HPDE6-E6E7 (cell line): ENCODE results near the gene TENM4.

Experiments
- DNase-seq: peaks from one replicate; pipeline ENCODE4 v3.0.0; 2011; ENCODE audit warnings: missing footprints; ENCODE audit errors: extremely low spot score

TENM4 gene

DNA sequence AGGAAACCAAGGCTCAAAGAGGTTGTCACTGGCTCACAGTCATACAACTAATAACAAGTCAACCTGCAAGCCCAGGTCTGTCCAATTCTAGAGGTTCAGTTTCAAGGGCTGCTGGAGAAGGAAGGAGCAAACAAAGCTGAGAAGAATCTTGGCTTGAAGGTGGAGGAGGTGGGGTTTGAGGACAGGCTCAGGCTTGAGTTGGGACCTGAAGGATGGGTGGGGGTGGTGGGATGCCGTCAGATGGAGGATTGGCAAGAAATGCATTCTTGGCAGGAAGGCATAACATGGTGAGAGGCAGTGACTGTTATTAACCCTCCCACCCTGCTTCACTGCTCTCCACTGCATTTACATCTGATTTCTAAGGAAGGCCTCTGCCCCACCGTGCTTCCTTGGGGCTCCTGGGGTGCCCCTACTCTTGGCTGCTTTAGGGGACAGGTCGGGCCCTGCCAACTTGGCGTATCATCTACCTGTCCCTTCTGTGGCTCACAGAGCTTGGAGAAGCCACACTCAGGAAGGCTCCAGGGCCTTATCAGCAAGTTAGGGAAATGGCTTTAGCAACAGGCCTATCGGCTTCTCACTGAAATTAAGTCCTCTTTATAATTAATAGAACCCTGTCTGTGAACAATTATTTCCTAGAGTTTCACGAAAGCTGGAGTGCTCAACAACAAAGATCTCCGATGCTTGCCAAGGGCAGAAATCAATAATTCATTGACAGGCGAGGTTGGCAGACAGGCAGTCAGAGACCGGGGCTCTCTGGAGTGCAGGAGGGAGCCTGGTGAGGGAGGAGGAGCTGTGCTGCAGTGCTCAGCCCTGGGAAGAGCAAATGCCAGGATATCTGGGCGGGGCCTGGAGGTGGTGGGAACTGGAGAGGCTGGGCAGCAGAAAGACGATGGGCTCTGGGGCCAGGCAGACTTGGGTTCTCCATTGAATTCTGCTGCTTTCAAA lies 781.2 kb downstream of the TENM4 start:
- no peak for DNase-seq

- DNase-seq: no peak
These were observed 782.6 kb downstream of the TENM4 start for GRCh38 chr11:78657968-78658839.

DNA sequence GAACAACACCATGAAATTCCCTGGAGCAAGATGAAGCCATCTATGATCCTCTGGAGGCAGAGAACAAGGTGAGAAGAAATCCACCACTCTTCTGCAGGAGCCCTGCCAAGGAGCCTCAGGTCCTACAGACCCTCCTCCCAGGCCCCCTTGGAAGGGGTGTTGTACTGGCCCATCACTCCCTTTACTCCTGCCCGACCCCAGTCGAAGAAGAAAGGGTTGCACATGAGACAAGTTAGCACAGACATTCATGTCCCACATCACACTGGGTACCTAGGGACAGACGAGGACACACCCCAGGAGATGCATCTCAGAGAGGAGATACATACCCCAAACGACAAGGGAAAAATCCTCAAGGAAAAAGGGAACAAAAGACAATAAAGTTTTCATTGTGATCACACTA lies 783.4 kb downstream of the TENM4 start:
- DNase-seq: no peak

DNA sequence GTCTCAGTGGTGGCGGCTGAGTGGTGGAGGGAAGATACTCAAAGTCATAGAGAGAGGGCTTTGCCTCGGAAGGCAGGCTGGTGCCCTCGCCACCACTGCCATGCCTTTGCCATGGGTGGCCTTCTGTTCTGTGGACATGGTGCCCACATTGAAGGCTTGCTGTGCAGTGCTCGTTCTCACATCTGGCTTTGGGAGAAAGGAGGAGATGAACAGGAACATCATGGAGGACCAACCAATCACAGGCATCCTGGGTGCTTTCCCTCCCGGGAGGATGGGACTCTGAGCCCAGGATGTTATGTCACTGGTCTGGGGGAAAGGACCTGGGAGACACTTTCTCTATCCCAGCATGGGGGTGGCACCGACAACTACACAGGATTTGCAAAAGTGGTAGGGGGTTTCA lies 783.8 kb downstream of the TENM4 start:
- DNase-seq: no peak

GRCh38 chr11:78656327-78656726 lies 784.5 kb downstream of the TENM4 start:
- no peak for DNase-seq

GRCh38 chr11:78655561-78655960 lies 785.3 kb downstream of the TENM4 start:
- no peak for DNase-seq

DNA sequence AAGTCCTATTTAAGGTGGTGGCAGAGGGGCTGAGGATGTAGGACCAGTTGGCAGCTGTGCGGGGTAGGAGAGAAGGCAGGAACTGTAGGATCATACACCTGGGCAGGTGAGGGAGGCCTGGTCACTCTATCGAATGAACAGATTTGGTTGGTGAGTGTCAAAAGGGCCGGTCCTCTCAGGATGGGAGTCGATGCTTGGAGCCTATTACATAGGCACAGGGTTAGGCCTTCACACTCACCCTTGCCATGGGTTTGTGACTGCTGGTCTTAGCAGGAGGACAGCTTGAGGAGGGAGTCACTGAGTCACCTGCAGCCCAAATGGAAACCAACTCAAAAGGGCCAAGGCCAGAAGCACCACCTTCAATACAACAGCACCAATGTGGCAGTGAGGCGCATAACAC lies 786.0 kb downstream of the TENM4 start:
- DNase-seq: no peak

GRCh38 chr11:78654071-78654470 lies 786.8 kb downstream of the TENM4 start:
- no peak for DNase-seq

- no peak for DNase-seq
These were observed 787.4 kb downstream of the TENM4 start for GRCh38 chr11:78653294-78653909.

- no peak for DNase-seq
These were observed 788.0 kb downstream of the TENM4 start for GRCh38 chr11:78652843-78653239.

GRCh38 chr11:78651923-78652842 lies 788.6 kb downstream of the TENM4 start:
- DNase-seq: no peak

GRCh38 chr11:78651136-78651775 lies 789.6 kb downstream of the TENM4 start:
- DNase-seq: no peak

- no peak for DNase-seq
These were observed 791.2 kb downstream of the TENM4 start for GRCh38 chr11:78649361-78650215.

DNA sequence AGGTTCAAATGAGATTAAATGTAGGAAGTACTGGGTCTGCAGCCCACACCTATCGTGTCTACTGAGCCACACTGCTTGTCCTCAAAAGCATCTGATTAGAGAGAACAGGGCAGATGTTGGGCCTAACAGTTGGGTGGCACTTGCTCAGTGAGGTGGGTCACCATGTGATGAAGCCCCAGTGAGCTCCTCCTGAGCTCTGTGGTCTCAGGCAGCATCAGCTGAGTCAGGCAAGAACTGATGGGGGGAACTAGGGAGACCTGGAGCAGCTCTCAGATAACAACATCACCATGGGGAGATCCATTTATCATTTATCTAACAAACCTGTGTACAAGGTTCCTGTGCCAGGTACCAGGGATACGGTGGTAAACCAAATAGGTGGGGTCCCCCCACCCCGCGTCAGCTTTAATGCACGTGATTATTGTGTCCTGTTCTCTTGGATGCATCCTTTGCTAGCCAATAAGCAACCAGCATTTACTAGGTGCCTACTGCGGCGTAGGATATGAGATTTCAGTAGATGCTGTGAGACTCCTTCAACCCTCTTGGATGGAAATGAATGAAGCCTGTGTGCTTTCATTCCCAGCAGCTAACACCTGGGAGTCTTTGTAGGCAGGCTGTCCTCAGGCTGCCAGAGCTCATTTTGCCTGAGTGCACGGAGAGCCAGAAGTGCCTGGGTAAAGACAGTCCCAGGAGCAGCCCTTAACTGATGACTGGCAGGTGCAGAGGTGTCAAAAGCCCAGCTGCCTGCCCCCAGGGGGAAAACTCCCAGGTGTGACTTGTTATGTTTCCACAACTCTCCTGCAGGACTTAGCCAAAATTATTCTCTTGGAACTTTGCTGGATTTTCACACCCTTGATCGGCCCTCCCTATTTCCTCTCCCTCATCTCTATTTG lies 792.6 kb downstream of the TENM4 start:
- DNase-seq: no peak

DNA sequence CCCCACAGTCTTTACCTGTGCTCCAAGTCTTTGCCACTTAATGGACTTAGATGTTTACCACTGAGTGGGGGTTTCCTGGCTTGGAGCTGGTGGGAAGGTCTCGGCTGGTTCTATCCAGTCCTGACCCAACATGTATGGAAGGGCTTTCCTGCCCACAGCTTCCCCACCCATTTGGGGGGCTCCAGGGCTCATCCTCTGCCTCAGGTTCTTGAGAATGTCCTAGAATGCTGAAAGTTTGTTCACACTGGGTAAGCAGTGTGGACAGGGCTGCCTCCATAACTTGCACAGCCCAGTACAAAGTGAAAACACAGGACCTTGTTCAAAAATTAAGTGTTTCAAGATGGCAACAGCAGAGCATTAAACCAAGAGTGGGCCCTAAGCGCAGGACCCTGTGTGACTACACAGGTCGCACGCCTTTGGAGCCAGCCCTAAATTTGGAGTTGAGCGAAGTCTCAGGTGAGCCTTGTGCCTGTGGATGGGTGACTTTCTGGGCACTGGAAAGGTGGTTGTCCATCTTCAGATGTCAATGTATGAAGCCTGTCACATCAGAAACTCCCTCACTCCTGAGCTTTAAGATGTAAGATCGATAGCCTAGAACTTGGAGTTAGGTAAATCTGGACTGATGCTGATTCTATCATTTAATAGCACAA lies 793.4 kb downstream of the TENM4 start:
- no peak for DNase-seq

DNA sequence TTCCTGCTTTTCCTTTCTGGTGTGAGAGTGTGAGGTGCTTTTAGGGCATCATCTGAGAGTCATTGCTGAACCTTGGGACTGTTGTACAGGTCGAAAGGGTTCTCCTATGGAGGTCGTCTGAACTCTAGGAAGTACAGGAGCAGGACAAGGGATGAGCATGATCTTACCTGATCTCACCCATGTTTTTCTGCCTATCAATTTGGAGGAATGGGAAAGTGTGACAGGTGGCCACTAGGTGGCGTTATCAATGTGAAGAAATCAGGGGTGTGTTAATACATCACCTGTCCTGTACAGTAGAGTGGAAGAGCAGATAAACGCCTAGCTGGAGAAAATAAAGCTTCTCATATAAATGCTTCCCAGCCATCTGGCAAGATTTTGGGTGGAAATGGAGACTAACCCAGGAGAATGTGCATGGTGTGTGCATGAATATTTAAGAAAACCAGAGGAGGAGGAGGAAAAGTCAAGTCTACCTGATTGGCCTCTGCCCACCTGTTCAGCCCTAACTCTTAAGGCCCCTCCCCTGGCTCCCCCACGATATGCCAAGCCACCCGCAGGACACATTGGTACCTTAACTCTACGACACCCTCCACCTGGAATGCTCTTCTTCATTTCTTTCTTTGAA lies 794.2 kb downstream of the TENM4 start:
- peak; percentile 71 for DNase-seq
